ENCODE results near the gene RBM6.

The RBM6 gene

DNA sequence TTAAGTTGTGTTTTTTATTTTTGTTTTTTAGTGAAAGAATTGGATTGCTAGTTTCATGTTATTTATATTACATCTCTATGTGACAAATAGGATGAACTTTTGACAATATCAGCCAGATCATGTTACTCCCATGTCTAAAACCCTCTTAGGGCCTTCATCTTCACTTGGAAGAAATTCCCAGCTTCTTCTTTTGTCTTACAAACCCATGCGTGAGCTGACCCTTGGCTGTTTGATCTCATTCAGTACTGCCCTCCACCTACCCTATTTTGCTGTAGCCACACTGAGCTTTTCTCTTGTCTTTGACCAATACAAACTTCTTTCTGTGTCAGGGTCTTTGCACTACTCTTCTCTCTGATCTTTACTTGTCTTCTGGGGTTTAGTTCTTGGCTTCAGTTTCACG lies 37.0 kb downstream of the RBM6 start:
- TF ChIP-seq, protein P1, sequence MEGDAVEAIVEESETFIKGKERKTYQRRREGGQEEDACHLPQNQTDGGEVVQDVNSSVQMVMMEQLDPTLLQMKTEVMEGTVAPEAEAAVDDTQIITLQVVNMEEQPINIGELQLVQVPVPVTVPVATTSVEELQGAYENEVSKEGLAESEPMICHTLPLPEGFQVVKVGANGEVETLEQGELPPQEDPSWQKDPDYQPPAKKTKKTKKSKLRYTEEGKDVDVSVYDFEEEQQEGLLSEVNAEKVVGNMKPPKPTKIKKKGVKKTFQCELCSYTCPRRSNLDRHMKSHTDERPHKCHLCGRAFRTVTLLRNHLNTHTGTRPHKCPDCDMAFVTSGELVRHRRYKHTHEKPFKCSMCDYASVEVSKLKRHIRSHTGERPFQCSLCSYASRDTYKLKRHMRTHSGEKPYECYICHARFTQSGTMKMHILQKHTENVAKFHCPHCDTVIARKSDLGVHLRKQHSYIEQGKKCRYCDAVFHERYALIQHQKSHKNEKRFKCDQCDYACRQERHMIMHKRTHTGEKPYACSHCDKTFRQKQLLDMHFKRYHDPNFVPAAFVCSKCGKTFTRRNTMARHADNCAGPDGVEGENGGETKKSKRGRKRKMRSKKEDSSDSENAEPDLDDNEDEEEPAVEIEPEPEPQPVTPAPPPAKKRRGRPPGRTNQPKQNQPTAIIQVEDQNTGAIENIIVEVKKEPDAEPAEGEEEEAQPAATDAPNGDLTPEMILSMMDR (IDR thresholded peaks at IDR 0.05; ENCODE audit: low read depth, low read length, missing control alignments) = no peak
- no peak for DNase-seq (ENCODE audit: low read depth)
- H3K4me3 ChIP-seq (ENCODE audit: low read depth, low read length) = no peak overlapping the region
- in situ Hi-C loops (cut with HindIII; ENCODE audit: low sequenced_read_pairs) = no loop called here

DNA sequence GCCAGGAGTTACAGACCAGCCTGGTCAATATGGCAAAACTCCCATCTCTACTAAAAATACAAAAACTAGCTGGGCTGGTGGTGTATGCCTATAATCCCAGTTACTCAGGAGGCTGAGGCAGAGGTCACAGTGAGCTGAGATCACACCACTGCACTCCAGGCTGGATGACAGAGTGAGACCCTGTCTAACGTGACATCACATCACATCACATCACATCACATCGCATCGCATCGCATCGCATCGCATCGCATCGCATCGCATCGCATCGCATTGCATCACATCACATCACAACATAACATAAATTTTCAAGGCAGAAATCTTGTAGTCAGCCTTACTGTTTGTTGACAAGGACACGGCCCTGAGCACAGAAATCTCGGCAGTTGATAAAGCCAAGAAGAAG lies 44.4 kb downstream of the RBM6 start:
- DNase-seq (ENCODE audit: low read depth) = no peak
- in situ Hi-C loops (cut with HindIII; ENCODE audit: low sequenced_read_pairs) = no loop called here
- H3K4me3 ChIP-seq (ENCODE audit: low read depth, low read length) = no peak overlapping the region
- TF ChIP-seq, protein P1 (IDR thresholded peaks at IDR 0.05; ENCODE audit: low read depth, low read length, missing control alignments) = no peak

DNA sequence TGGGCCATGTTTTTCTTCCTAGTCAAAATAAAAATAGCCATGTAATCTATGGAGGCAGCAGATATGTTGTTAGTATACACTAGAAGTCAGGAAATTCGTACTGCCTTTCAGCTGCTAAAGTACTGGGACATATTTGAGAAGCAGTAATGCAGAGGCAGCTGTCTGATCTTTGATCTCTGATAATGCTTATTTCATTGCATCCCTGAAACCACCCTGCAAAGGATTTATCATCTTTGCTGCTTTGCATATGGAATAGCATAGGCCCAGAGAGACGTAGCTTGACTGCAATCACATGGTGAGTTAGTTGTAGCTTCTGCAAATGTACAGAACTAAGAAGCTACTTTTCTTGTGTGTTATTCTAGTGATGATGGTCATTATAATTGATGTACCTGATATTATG lies 52.4 kb downstream of the RBM6 start:
- in situ Hi-C loops (cut with HindIII; ENCODE audit: low sequenced_read_pairs) = no loop called here
- no peak for DNase-seq (ENCODE audit: low read depth)
- TF ChIP-seq, protein P1 (IDR thresholded peaks at IDR 0.05; ENCODE audit: low read depth, low read length, missing control alignments) = no peak
- no peak overlapping the region for H3K4me3 ChIP-seq (ENCODE audit: low read depth, low read length)

DNA sequence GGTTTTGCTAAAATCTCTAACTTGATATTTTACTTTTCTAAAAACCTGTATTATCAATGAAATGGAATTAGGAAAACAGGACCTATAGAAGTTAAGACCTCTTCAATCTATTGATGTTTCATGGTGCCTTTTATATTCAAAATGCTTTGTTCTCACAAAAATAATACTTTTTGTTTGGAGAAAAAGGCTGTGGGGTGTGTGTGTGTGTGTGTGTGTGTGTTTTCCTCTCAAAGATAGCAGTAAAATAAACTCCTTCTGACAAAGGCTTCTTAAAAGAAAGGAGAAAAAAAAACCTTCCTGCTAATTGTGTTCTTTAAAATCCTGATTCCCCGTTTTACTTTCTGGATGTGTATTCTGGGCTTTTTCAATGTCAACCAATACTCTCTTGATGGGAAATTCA lies 54.5 kb downstream of the RBM6 start:
- in situ Hi-C loops (cut with HindIII; ENCODE audit: low sequenced_read_pairs) = no loop called here
- TF ChIP-seq, protein P1 (IDR thresholded peaks at IDR 0.05; ENCODE audit: low read depth, low read length, missing control alignments) = no peak

DNA sequence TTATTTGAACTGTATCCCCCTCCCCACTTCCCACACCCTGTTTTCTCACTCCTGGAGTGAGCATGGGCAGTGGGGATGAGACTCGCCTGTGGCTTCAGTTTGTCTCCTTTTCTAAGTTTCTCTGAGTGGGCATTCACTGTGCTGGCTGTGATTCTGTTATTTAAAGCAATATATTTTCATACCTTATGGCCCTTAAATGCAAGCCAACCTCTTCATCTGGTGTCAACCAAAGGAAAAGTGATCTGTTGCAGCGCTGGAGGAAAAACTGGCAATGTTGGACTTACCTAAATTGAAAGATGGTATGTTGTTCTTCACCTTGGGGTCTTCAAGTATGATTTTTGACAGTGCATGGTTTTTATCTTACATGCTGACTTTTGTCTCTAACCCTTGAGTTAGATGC lies 56.1 kb downstream of the RBM6 start:
- TF ChIP-seq, protein P1 (IDR thresholded peaks at IDR 0.05; ENCODE audit: low read depth, low read length, missing control alignments) = no peak
- in situ Hi-C loops (cut with HindIII; ENCODE audit: low sequenced_read_pairs) = no loop called here
- no peak overlapping the region for H3K4me3 ChIP-seq (ENCODE audit: low read depth, low read length)
- no peak for DNase-seq (ENCODE audit: low read depth)

More for the DNA sequence above, 54.5 kb downstream of the RBM6 start:
- DNase-seq (ENCODE audit: low read depth) = no peak
- H3K4me3 ChIP-seq (ENCODE audit: low read depth, low read length) = no peak overlapping the region

DNA sequence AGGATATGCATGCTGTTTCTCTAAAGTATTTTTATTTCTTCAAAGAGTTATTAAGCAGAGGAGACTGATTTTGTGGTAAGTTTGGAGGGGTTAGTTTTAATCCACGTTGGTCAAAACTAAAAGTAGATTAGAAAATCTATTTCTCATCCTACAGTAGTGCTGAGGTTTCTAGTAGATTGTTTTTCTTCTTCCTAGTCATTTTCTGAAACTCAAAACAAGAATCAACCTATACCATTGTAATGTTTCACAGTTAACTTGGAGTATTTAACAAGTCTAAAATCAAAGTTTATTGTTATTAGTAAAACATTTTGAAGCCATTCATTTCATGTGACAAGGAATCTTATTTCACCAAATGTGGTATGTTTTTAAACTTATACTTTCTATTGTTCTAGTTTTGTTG lies 57.9 kb downstream of the RBM6 start:
- H3K4me3 ChIP-seq (ENCODE audit: low read depth, low read length) = no peak overlapping the region
- no peak for DNase-seq (ENCODE audit: low read depth)
- in situ Hi-C loops (cut with HindIII; ENCODE audit: low sequenced_read_pairs) = no loop called here
- TF ChIP-seq, protein P1 (IDR thresholded peaks at IDR 0.05; ENCODE audit: low read depth, low read length, missing control alignments) = no peak

DNA sequence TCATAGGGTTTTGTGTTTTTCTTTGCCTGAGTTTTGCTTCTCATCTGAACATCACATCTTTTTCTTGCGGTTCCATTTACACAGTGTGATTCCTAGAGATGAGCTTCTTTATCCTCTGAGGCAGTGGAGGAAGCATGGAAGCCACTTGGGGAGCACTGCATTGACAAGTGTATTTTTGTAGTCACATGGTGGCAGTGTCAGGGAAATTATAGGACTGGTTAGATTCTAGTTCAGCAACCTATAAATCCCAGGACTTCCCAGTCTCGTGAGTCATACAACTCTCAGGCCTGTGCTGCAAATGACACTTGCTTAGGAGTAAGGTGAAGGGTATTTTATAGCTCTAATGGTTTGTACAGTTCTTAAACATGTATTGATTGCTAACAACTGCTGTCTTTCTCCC lies 58.4 kb downstream of the RBM6 start:
- H3K4me3 ChIP-seq (ENCODE audit: low read depth, low read length) = no peak overlapping the region
- TF ChIP-seq, protein P1 (IDR thresholded peaks at IDR 0.05; ENCODE audit: low read depth, low read length, missing control alignments) = no peak
- DNase-seq (ENCODE audit: low read depth) = peak; percentile 12
- in situ Hi-C loops (cut with HindIII; ENCODE audit: low sequenced_read_pairs) = no loop called here

Measured in astrocyte of the cerebellum (primary cell).